OCI-LY1 (cell line): ENCODE data around the gene PRAF2.

Source experiments
- CTCF ChIP-seq: fragments of 200-600 bp; sonication (generic), shearing (Covaris generic); IDR thresholded peaks from 2 replicates; pipeline ENCODE4 v1.5.1; 2017; ENCODE audit warnings: mild to moderate bottlenecking, antibody characterized with exemption, low read length, moderate library complexity, mixed read lengths
- EZH2 ChIP-seq: fragments of 200-600 bp; sonication (generic), shearing (Covaris generic); IDR thresholded peaks from 2 replicates; pipeline ENCODE4 v1.8.0; 2017; ENCODE audit warnings: borderline replicate concordance, mixed run types, mild to moderate bottlenecking, antibody characterized with exemption, low read length, moderate library complexity, mixed read lengths

GRCh38 chrX:49100704-49101628, 27.2 kb upstream of the PRAF2 start:
- TF ChIP-seq CTCF: no peak
- no peak for TF ChIP-seq EZH2
